HG02938 (cell line): ENCODE measurements around the gene PLXNB3.
"Not testable (repeated sequence)": the region's sequence is repeated elsewhere in the genome, so short reads cannot be mapped to it uniquely, and the experiment has no call there.

ENCODE experiments used
- ATAC-seq: cut with Tn5 transposase; IDR thresholded peaks from one replicate; pipeline ENCODE4 v1.9.1; 2021; ENCODE audit warnings: mild to moderate bottlenecking, moderate library complexity; ENCODE audit not compliant: unreplicated experiment

PLXNB3 gene

GRCh38 chrX:153732401-153732800 is 31.6 kb upstream of the PLXNB3 start:
- no peak for ATAC-seq

GRCh38 chrX:153733651-153734240 is 30.3 kb upstream of the PLXNB3 start:
- no peak for ATAC-seq

- ATAC-seq = no peak
Observed at GRCh38 chrX:153734871-153735270, 29.2 kb upstream of the PLXNB3 start.

GRCh38 chrX:153735274-153735673 is 28.8 kb upstream of the PLXNB3 start:
- no peak for ATAC-seq

- no peak for ATAC-seq
Observed at GRCh38 chrX:153736071-153736820, 27.8 kb upstream of the PLXNB3 start.

GRCh38 chrX:153736871-153737441 is 27.1 kb upstream of the PLXNB3 start:
- ATAC-seq = no peak

- no peak for ATAC-seq
Observed at GRCh38 chrX:153738056-153738605, 25.9 kb upstream of the PLXNB3 start.

GRCh38 chrX:153739754-153740486 is 24.1 kb upstream of the PLXNB3 start:
- no peak for ATAC-seq

- no peak for ATAC-seq
Observed at GRCh38 chrX:153740631-153741222, 23.3 kb upstream of the PLXNB3 start.

GRCh38 chrX:153741446-153741845 is 22.6 kb upstream of the PLXNB3 start:
- no peak for ATAC-seq

DNA sequence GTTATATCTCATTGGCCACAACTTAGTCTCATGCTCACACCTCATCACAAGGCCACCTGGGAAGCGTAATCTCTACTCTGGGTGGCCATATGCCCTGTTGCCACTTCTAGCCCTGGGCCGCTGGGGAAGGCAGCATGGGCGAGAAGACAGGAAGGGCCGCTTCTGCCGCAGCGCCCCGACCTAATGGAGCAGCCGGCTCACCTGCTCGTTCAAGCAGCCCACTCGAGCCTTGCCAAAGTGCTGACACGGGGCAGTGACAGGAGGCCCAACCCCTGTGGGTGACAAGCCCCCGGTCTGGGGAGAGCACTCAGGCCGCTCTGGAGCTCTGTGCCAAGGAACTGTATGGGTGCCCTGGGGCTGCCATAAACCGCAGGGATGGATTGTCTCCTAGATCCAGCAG is 21.9 kb upstream of the PLXNB3 start:
- not testable (repeated sequence) for ATAC-seq

DNA sequence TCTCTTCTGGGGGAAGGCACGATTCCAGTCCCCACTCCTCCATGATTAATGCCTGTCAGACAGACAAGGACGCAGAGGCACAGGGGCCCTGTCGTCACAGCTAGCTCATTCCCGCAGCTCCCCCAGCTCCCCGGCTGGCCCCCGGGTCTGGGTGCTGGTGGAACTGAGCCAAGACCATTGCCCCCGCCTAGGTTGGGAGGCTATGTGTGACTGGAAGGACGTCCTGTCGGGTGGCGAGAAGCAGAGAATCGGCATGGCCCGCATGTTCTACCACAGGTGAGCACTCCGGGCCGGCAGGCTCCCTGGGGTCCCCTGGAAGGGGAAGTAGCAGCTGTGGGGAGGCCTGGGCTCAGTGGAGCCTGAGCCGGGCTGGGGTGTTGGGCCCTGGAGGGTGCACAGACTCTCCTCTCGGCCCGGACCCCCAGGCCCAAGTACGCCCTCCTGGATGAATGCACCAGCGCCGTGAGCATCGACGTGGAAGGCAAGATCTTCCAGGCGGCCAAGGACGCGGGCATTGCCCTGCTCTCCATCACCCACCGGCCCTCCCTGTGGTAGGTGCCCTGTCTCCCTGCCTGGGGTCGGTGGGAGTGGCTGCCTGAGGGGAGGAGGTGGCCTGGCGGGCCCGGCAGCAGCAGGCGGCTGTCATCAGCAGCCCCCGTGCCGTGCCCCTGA is 21.1 kb upstream of the PLXNB3 start:
- ATAC-seq = not testable (repeated sequence)

DNA sequence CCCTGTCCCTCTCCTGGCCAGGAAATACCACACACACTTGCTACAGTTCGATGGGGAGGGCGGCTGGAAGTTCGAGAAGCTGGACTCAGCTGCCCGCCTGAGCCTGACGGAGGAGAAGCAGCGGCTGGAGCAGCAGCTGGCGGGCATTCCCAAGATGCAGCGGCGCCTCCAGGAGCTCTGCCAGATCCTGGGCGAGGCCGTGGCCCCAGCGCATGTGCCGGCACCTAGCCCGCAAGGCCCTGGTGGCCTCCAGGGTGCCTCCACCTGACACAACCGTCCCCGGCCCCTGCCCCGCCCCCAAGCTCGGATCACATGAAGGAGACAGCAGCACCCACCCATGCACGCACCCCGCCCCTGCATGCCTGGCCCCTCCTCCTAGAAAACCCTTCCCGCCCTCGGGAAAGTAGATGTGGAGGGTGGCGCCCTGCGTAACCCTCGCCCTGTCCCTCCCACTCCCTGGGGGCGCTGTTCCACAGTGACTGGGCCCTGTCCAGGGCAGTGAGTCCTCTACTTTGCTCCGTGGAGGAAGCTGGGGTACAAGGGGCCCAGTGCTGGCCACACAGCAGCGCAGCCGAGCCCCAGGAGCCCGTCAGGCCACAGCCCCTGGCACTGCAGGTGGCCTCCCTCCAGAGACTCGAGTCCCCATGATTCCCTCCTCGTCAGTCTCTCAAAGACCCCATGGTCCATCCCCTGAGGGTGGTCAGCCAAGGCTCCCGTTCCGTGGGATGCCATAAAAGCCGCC is 20.4 kb upstream of the PLXNB3 start:
- not testable (repeated sequence) for ATAC-seq

DNA sequence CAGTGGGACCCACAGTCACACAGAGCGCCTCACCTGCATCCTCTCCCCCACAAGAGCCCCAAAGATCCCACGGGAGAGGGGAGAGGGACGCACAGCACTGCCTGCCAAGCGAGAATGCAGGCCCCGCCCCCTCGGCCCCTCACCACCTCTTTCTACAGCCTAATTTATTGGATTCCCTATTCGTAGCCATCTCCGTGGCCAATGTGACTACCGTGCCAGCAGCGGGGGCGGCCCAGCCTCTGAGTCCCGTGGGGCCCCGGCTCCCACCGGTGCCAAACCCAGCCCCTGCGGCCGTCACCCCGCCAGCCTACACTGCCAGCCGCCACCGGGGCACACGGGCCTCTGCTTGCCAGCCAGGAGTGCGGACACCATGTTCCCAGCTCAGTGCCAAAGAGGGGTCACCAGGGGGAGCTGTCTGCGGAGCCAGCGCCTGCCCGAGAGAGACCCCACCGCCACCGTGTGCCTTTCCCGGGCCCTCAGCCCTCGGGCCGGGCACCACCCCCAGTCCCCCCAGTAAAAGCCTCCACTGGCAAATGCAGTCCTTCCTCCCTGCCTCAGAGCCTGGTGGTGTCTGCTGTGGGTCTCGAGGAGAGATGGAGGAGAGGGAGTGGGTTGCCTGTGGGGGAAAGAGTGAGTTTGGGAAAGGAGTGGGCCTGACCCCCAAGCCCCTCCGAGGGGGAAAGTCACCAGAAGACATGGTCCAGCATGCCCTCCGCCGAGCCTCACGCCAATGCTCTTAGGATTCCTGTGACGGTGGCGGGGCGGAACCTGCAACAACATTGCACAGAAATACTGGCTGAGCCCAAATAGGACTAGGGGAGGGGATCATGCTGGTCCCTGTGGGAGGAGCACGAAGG is 19.6 kb upstream of the PLXNB3 start:
- ATAC-seq = no peak

GRCh38 chrX:153745067-153745433 is 19.0 kb upstream of the PLXNB3 start:
- ATAC-seq = not testable (repeated sequence)

- no peak for ATAC-seq
Observed at GRCh38 chrX:153746359-153746758, 17.7 kb upstream of the PLXNB3 start.

DNA sequence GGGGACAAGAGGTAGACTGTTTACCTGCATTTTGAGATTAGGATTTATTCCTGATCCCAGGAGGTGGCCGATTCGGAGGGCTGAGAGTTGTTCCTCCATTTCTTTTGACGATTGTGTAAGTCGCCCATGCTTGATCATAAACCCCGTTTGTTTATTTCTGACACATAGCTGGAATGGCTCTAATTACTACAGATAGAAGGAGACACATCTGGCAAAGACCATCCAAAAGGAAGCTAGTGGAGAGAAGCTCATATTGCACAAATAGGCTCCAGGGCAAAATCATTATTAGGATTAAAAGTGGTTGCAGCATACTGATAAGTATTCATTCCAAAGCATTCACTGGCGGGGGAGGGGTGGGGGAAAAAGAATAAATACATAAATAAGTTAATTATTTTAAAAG is 17.1 kb upstream of the PLXNB3 start:
- ATAC-seq = not testable (repeated sequence)

DNA sequence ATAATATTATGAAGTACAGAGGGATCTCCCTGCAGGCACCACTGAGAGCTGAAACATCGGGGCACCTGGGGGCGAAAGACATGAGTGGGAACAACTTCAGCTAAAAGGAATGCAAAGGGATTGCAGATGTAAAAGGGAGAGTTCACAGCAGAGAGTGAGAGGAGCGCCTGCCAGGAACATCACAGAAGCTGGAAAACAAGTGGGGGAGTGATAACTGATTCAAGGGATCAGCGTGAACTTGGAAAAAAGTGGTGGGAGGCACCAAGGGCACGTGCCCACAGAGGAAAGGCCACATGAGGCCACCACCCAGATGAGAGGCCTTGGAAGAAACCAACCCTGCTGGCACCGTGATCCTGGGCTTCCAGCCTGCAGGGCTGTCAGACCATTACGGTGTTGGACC is 15.0 kb upstream of the PLXNB3 start:
- ATAC-seq = not testable (repeated sequence)
